ENCODE measurements around the gene RBMS1.

- TF ChIP-seq, protein P1, sequence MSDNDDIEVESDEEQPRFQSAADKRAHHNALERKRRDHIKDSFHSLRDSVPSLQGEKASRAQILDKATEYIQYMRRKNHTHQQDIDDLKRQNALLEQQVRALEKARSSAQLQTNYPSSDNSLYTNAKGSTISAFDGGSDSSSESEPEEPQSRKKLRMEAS (IDR thresholded peaks at IDR 0.05) = no peak
- TF ChIP-seq, protein P2, sequence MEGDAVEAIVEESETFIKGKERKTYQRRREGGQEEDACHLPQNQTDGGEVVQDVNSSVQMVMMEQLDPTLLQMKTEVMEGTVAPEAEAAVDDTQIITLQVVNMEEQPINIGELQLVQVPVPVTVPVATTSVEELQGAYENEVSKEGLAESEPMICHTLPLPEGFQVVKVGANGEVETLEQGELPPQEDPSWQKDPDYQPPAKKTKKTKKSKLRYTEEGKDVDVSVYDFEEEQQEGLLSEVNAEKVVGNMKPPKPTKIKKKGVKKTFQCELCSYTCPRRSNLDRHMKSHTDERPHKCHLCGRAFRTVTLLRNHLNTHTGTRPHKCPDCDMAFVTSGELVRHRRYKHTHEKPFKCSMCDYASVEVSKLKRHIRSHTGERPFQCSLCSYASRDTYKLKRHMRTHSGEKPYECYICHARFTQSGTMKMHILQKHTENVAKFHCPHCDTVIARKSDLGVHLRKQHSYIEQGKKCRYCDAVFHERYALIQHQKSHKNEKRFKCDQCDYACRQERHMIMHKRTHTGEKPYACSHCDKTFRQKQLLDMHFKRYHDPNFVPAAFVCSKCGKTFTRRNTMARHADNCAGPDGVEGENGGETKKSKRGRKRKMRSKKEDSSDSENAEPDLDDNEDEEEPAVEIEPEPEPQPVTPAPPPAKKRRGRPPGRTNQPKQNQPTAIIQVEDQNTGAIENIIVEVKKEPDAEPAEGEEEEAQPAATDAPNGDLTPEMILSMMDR (IDR thresholded peaks at IDR 0.05; ENCODE audit: low read depth, low read length, missing input control) = no peak
- TF ChIP-seq JUND (IDR thresholded peaks at IDR 0.05) = no peak
- TF ChIP-seq EGR1 (IDR thresholded peaks at IDR 0.05; ENCODE audit: low read depth in 2 of 2) = no peak
- TF ChIP-seq TAF1 (conservative IDR thresholded peaks at IDR 0.05) = no peak
- TF ChIP-seq HNF4G (IDR thresholded peaks at IDR 0.05) = no peak
- TF ChIP-seq RAD21 (IDR thresholded peaks at IDR 0.05) = no peak
- TF ChIP-seq SP1 (IDR thresholded peaks at IDR 0.05) = no peak
Measured at GRCh38 chr2:160532388-160532787, 38.8 kb upstream of the RBMS1 start.
